Measurements from ENCODE around the gene BRIP1. TPM values are rescaled to one million over a fixed set of nuclear protein-coding genes. Genes with fewer than 3 reads are reported as not detected.

Gene BRIP1
- total RNA-seq, 1 experiment from 2014 or later, result 9.4 TPM

GRCh38 chr17:61658183-61658582 lies 205.1 kb downstream of the BRIP1 start:
- no peaks in the 10 kb centered on the region for H3K36me3 ChIP-seq (ENCODE audit: control insufficient read depth, insufficient read depth, low read length)
- no TSS peak for BruUV-seq (replicated peaks)
- ChIA-PET CTCF (no interaction called here), POLR2A (interaction anchor here (0.5 to 0.6 kb wide), 2 partner anchors 12 to 205 kb away, joined by 4 to 8 read pairs; partner anchors contain the start of gene BRIP1)
- no peak overlapping the region for H3K27ac ChIP-seq (ENCODE audit: low read length)
- DNase-seq (ENCODE audit: low read depth, low spot score) (no peak), ATAC-seq (no peak)
- no peak overlapping the region for H3K4me3 ChIP-seq (ENCODE audit: low read depth in 2 of 2, low read length in 2 of 2)
- H3K9me3 ChIP-seq (ENCODE audit: control insufficient read depth, insufficient read depth, low read depth, low read length), result no peaks in the 10 kb centered on the region
- H3K4me1 ChIP-seq (ENCODE audit: control insufficient read depth, insufficient read depth, low read length), result no peaks in the 10 kb centered on the region
- in situ Hi-C loops (cut with HindIII; ENCODE audit: low pct_unique_long_range_greater_than_20kb, low sequenced_read_pairs) (no loop called here), intact Hi-C loops (cut with micrococcal nuclease; ENCODE audit: unreplicated experiment) (no loop called here)
- peaks cover 9% of the 10 kb centered on the region; the same call in 1 of the 2 replicates for H3K27me3 ChIP-seq (ENCODE audit: control insufficient read depth, insufficient read depth, low read length)
- no peak for TF ChIP-seq REST (IDR thresholded peaks at IDR 0.05; ENCODE audit: insufficient read depth in 1 of 2, low read depth in 2 of 2, low read length in 1 of 2)
- no peak for TF ChIP-seq POLR2AphosphoS5 (IDR thresholded peaks at IDR 0.05; ENCODE audit: low read depth, low read length)
- no peak for TF ChIP-seq TCF7L2 (IDR thresholded peaks at IDR 0.05; ENCODE audit: low read depth, low read length)
- no peak for TF ChIP-seq CTCF (IDR thresholded peaks at IDR 0.05)
- no peak for TF ChIP-seq SIN3A (IDR thresholded peaks at IDR 0.05; ENCODE audit: borderline replicate concordance, insufficient read depth, low read depth, low read length)

GRCh38 chr17:61657338-61657737 lies 206.0 kb downstream of the BRIP1 start:
- TF ChIP-seq TCF7L2 (IDR thresholded peaks at IDR 0.05; ENCODE audit: low read depth, low read length) (no peak), POLR2AphosphoS5 (IDR thresholded peaks at IDR 0.05; ENCODE audit: low read depth, low read length) (no peak), REST (IDR thresholded peaks at IDR 0.05; ENCODE audit: insufficient read depth in 1 of 2, low read depth in 2 of 2, low read length in 1 of 2) (no peak), SIN3A (IDR thresholded peaks at IDR 0.05; ENCODE audit: borderline replicate concordance, insufficient read depth, low read depth, low read length) (no peak), CTCF (IDR thresholded peaks at IDR 0.05) (no peak)
- ChIA-PET CTCF (no interaction called here), POLR2A (no interaction called here)
- H3K4me3 ChIP-seq (ENCODE audit: low read depth in 2 of 2, low read length in 2 of 2), result no peak overlapping the region
- H3K27me3 ChIP-seq (ENCODE audit: control insufficient read depth, insufficient read depth, low read length), result peaks cover 6% of the 10 kb centered on the region; the same call in 1 of the 2 replicates
- intact Hi-C loops (cut with micrococcal nuclease; ENCODE audit: unreplicated experiment), result no loop called here
- no peaks in the 10 kb centered on the region for H3K4me1 ChIP-seq (ENCODE audit: control insufficient read depth, insufficient read depth, low read length)
- ATAC-seq, result no peak
- no peak overlapping the region for H3K27ac ChIP-seq (ENCODE audit: low read length)
- in situ Hi-C loops (cut with HindIII; ENCODE audit: low pct_unique_long_range_greater_than_20kb, low sequenced_read_pairs), result no loop called here
- no peaks in the 10 kb centered on the region for H3K36me3 ChIP-seq (ENCODE audit: control insufficient read depth, insufficient read depth, low read length)
- BruUV-seq (replicated peaks), result no TSS peak
- no peaks in the 10 kb centered on the region for H3K9me3 ChIP-seq (ENCODE audit: control insufficient read depth, insufficient read depth, low read depth, low read length)
- DNase-seq (ENCODE audit: low read depth, low spot score), result no peak
